Activated B cell treated with CpG ODN at 0.5 μM for 24 hours (primary cell): ENCODE measurements around the gene TBKBP1. TPM values are rescaled to one million over a fixed set of nuclear protein-coding genes. Genes with fewer than 3 reads are reported as not detected.

Experiments used
- ATAC-seq: fragments of 200-7000 bp; cut with Tn5 transposase; one replicate; pipeline ENCODE4 v1.10.0; 2021; ENCODE audit warnings: low read depth, mild to moderate bottlenecking, moderate library complexity
- CTCF ChIA-PET: fragments of 350-600 bp; sonication (Branson Sonifier 250); formaldehyde crosslinking; loops from one replicate; lab custom pipeline; 2021; ENCODE audit warnings: antibody characterized with exemption; lab: Charles Lee
- POLR2A ChIA-PET: fragments of 350-600 bp; sonication (Branson Sonifier 250); formaldehyde crosslinking; loops from one replicate; lab custom pipeline; 2021; ENCODE audit warnings: antibody characterized with exemption; lab: Charles Lee
- DNase-seq: peaks from one replicate; pipeline ENCODE4 v3.0.0; 2022
- H3K27ac Mint-ChIP-seq: one replicate; pipeline ENCODE4 v1.8.0; 2020; ENCODE audit warnings: mixed read lengths
- H3K27me3 Mint-ChIP-seq: one replicate; pipeline ENCODE4 v1.8.0; 2021; ENCODE audit warnings: mixed read lengths
- H3K36me3 Mint-ChIP-seq: one replicate; pipeline ENCODE4 v1.8.0; 2021; ENCODE audit warnings: low read depth, mixed read lengths
- H3K4me1 Mint-ChIP-seq: one replicate; pipeline ENCODE4 v1.8.0; 2021; ENCODE audit warnings: mixed read lengths
- H3K4me3 Mint-ChIP-seq: one replicate; pipeline ENCODE4 v1.8.0; 2020; ENCODE audit warnings: mild to moderate bottlenecking, mixed read lengths
- H3K9me3 Mint-ChIP-seq: one replicate; pipeline ENCODE4 v1.8.0; 2020; ENCODE audit warnings: mixed read lengths
- intact Hi-C: fragments of 100-400 bp; cut with micrococcal nuclease; formaldehyde crosslinking; loops from one replicate; pipeline ENCODE4 v1.15.1; 2024
- total RNA-seq: library from RNA; stranded (reverse); gene quantifications from 2 replicates; pipeline ENCODE4 v1.2.3, GENCODE V29; 2022
- TF ChIP-seq, protein P1 (sequence below): fragments of 200-600 bp; IDR thresholded peaks from one replicate; pipeline ENCODE4 v1.8.0; 2022; ENCODE audit warnings: antibody characterized with exemption, mild to moderate bottlenecking

TBKBP1 gene
- total RNA-seq, 1 donor from 2014 or later = 4.1 TPM

DNA sequence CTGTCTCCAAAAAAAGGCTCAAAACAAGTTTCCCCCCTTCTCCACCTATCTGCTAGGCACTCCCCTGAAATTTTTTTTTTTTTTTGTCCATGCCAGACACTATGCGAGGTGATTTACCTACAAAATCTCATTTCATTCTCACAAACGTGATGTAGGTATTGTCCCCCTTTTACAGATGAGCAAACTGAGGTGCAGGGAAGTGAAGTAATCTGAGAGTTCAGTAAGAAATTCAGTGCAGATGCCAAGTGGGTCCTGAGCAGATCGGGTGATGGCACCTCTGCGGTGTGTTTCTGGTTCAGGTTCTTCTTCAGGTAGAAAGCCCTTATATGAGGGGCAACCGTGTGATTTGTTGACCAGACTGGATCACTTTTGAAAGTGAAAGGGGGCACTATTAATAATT, 9.7 kb downstream of the TBKBP1 start:
- TF ChIP-seq, protein P1, sequence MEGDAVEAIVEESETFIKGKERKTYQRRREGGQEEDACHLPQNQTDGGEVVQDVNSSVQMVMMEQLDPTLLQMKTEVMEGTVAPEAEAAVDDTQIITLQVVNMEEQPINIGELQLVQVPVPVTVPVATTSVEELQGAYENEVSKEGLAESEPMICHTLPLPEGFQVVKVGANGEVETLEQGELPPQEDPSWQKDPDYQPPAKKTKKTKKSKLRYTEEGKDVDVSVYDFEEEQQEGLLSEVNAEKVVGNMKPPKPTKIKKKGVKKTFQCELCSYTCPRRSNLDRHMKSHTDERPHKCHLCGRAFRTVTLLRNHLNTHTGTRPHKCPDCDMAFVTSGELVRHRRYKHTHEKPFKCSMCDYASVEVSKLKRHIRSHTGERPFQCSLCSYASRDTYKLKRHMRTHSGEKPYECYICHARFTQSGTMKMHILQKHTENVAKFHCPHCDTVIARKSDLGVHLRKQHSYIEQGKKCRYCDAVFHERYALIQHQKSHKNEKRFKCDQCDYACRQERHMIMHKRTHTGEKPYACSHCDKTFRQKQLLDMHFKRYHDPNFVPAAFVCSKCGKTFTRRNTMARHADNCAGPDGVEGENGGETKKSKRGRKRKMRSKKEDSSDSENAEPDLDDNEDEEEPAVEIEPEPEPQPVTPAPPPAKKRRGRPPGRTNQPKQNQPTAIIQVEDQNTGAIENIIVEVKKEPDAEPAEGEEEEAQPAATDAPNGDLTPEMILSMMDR = no peak
- POLR2A ChIA-PET = interaction anchor here (0.7 to 3.7 kb wide), 9 partner anchors 10 to 53 kb away, joined by 3 to 15 read pairs (median 5); partner anchors contain the start of genes TBKBP1 and TBX21

DNA sequence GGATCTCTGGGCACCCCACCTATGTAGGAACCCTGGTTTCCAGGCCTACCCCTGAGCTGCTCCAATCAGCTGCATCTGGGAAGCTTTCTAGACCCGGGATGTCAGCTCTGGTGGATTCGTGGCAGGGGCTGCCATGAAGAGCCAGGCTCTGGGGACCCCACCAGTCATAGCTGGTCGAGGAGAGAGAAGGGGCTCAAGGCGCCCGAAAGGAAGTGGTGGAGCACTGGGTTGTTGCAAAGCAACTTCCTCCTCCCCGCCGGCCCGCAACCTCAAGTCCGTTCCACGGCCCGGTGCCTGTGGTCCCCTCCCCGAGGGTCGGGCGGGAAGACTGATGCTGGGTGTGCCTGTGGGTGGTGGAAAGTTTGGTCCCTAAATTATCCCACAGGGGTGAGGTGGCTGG, 10.2 kb downstream of the TBKBP1 start:
- Mint-ChIP-seq H3K4me3 (peak overlapping the region; percentile 73), H3K27me3 (no peaks in the 10 kb centered on the region), H3K27ac (peak overlapping the region; percentile 65), H3K4me1 (peaks cover 58% of the 10 kb centered on the region), H3K9me3 (no peaks in the 10 kb centered on the region), H3K36me3 (no peaks in the 10 kb centered on the region)
- ATAC-seq (peak; percentile 67), DNase-seq (peak; percentile 48)
- intact Hi-C loops = loop anchor here (1.0 kb wide), 1 partner anchor 15 kb away; no protein-coding TSS in a partner anchor
- ChIA-PET POLR2A (interaction anchor here (0.9 to 3.7 kb wide), 8 partner anchors 10 to 54 kb away, joined by 3 to 15 read pairs (median 6); partner anchors contain the start of genes TBKBP1 and TBX21), CTCF (interaction anchor here (0.7 to 1.2 kb wide), 4 partner anchors 9 to 32 kb away, joined by 3 to 5 read pairs (median 3); no protein-coding TSS in a partner anchor)
- TF ChIP-seq, protein P1 = no peak

More for the DNA sequence above, 9.7 kb downstream of the TBKBP1 start:
- intact Hi-C loops = loop anchor here (1.0 kb wide), 1 partner anchor 16 kb away; no protein-coding TSS in a partner anchor
- CTCF ChIA-PET = interaction anchor here (1.2 kb wide), 1 partner anchor 32 kb away, joined by 3 read pairs; no protein-coding TSS in a partner anchor
- ATAC-seq (no peak), DNase-seq (no peak)
- peak overlapping the region; percentile 65 for H3K27ac Mint-ChIP-seq
- H3K4me1 Mint-ChIP-seq = peaks cover 62% of the 10 kb centered on the region
- H3K27me3 Mint-ChIP-seq = no peaks in the 10 kb centered on the region
- H3K9me3 Mint-ChIP-seq = no peaks in the 10 kb centered on the region
- H3K4me3 Mint-ChIP-seq = peak overlapping the region; percentile 73
- H3K36me3 Mint-ChIP-seq = no peaks in the 10 kb centered on the region

DNA sequence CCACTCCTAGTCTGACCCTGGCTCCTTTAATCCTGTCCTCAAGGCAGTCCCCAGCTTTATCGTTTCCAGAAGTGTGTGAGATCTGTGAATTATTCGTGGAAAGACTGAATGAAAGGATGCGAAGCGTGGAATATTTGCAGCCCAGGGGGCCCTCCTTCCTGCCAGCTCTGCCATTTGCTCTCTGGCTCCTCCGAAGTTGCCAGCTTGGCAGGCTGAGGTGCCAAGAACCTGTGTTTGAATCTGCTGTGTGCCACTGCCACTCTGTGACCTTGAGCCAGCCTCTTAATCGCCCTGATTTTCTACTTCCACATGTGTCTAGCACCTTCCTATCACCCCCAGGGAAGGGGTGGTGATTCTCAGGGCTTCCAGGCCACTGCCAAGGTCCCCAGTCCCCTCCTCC, 10.8 kb downstream of the TBKBP1 start:
- TF ChIP-seq, protein P1 = no peak
- ATAC-seq (no peak), DNase-seq (no peak)
- H3K36me3 Mint-ChIP-seq = no peaks in the 10 kb centered on the region
- H3K4me3 Mint-ChIP-seq = no peak overlapping the region
- H3K27me3 Mint-ChIP-seq = no peaks in the 10 kb centered on the region
- no peaks in the 10 kb centered on the region for H3K9me3 Mint-ChIP-seq
- H3K27ac Mint-ChIP-seq = no peak overlapping the region
- intact Hi-C loops = loop anchor here (1.0 kb wide), 1 partner anchor 15 kb away; no protein-coding TSS in a partner anchor
- ChIA-PET POLR2A (interaction anchor here (0.6 to 3.7 kb wide), 8 partner anchors 11 to 1514 kb away, joined by 3 to 15 read pairs (median 6); partner anchors contain the start of genes TBKBP1 and TBX21), CTCF (interaction anchor here (0.7 to 1.2 kb wide), 4 partner anchors 9 to 31 kb away, joined by 3 to 5 read pairs (median 3); no protein-coding TSS in a partner anchor)
- H3K4me1 Mint-ChIP-seq = peaks cover 58% of the 10 kb centered on the region

DNA sequence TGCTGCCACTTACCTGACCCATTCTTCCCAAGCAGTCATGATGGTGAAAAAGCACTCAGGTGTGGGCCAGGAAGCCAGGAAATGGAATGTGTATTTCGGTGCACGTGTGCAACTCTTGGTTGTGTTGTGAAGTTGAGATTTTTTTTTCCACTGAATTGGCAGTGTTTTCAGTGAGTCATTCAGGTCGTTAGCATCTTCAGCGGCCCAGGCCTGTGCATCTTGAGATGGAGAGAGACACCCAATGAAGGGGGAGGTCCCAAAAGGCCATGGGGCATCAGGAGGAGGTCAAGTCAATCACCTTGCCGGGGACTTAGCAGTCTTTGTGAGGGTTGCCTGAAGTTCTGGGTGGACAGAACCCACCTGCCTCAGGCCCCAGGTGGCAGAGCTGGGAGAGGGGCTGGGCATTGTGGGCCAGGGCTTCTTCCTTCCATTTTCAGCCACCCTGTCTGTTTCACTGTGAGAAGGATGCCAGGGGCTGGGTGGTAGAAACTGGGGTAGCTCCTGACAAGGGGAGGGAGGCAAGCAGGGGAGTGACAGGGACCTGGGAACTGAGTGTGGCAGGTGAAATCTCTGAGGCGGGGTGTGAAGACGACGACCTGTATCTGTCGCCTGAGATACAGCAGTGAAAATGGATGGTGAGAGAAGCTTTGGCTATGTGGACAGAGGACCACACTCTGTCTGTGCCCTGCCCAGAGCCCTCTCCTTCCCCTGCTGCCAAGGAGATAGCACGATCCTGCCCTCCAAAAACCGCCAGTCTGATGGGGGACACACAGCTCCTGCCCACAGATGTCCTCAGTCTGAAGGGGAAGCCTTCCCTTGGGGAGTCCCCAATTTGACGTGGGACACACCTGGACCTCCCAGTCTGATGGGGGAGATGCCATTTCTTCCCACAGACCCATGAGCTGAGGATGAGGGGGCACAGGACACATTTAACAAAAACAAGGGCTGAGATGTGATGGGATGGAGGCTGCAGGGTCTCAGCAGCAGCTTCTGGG, 11.9 kb downstream of the TBKBP1 start:
- DNase-seq = no peak
- Mint-ChIP-seq H3K4me1 (peaks cover 54% of the 10 kb centered on the region), H3K27ac (peak overlapping the region; percentile 43), H3K36me3 (no peaks in the 10 kb centered on the region), H3K27me3 (no peaks in the 10 kb centered on the region), H3K4me3 (no peak overlapping the region), H3K9me3 (no peaks in the 10 kb centered on the region)
- ATAC-seq = no peak
- ChIA-PET CTCF (no interaction called here), POLR2A (interaction anchor here (1.0 to 3.7 kb wide), 3 partner anchors 13 to 27 kb away, joined by 5 to 15 read pairs (median 6); partner anchors contain the start of gene TBX21)
- TF ChIP-seq, protein P1 = no peak
- intact Hi-C loops = loop anchor here (1.0 kb wide), 1 partner anchor 8 kb away; no protein-coding TSS in a partner anchor
